C4-2B (cell line): ENCODE measurements around the gene TPRKB.

Experiments used
- ZFX ChIP-seq: fragments of 450-650 bp; IDR thresholded peaks from 2 replicates; pipeline ENCODE4 v1.6.1; 2017
- TF ChIP-seq, protein P1 (sequence below): fragments of 450-650 bp; conservative IDR thresholded peaks from 2 replicates; pipeline ENCODE4 v1.5.1; 2017; ENCODE audit warnings: mild to moderate bottlenecking

DNA sequence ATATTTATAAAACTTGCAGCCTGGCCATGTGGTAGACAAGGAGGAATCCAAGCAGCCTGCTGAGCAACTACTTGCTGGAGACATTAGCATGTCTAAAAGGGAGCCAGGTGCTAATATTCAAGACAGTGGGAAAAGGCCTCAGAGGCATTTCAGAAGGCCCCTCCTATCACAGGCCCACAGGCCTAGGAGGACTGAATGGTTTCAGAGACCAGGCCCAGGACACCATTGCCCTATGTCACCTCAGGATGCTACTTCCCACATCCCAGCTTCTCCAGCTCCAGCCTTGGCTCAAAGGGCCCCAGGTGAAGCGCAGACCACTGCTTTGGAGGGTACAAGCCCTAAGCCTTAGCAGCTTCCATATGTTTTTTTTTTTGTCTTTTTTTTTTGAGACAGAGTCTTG is 39.0 kb downstream of the TPRKB start:
- TF ChIP-seq, protein P1, sequence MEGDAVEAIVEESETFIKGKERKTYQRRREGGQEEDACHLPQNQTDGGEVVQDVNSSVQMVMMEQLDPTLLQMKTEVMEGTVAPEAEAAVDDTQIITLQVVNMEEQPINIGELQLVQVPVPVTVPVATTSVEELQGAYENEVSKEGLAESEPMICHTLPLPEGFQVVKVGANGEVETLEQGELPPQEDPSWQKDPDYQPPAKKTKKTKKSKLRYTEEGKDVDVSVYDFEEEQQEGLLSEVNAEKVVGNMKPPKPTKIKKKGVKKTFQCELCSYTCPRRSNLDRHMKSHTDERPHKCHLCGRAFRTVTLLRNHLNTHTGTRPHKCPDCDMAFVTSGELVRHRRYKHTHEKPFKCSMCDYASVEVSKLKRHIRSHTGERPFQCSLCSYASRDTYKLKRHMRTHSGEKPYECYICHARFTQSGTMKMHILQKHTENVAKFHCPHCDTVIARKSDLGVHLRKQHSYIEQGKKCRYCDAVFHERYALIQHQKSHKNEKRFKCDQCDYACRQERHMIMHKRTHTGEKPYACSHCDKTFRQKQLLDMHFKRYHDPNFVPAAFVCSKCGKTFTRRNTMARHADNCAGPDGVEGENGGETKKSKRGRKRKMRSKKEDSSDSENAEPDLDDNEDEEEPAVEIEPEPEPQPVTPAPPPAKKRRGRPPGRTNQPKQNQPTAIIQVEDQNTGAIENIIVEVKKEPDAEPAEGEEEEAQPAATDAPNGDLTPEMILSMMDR = no peak
- no peak for TF ChIP-seq ZFX
